GM19240 (cell line): ENCODE data around the gene TEAD4.

Experiments used
- DNase-seq: peaks from one replicate; pipeline ENCODE4 v3.0.0; 2011; ENCODE audit warnings: low spot score; ENCODE audit not compliant: insufficient read length

TEAD4 gene

DNA sequence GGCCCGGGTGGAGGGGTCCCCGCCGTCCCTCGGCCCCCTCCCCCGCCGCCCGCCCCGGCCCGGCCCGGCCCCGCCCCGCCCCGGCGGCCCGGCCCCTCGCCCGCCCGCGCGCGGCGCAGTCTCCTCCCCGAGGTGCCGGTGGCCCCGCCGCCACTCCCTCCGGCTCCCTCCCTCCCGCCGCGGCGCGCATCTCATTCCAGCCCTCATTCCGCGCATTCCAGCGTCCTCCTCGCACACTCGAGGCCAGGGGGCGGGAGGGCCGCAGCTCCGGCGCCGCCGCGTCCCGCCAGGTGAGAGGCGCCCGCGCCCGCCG lies at the start of gene TEAD4:
Gene TEAD4, plus strand, starts transcription at position 206 of the 313 bp plus-strand sequence.
- DNase-seq, result no peak

DNA sequence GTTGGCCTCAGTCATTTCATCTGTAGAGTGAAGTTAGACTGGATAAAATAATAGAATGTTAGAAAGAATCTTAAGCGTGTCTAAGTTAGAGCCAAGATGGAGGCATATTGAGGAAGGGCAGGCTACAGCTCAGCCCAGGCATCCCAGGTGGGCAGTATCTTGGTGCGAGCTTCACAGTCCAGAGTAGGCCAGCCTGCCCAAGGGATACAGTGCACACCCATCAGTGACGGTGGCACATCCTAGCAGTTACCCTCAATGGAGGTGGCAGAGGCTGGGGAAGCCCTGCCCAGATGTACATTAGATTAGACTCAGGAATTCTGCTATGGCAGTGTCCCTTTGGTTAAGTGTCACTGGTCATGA lies 47.0 kb upstream of the TEAD4 start:
- no peak for DNase-seq

DNA sequence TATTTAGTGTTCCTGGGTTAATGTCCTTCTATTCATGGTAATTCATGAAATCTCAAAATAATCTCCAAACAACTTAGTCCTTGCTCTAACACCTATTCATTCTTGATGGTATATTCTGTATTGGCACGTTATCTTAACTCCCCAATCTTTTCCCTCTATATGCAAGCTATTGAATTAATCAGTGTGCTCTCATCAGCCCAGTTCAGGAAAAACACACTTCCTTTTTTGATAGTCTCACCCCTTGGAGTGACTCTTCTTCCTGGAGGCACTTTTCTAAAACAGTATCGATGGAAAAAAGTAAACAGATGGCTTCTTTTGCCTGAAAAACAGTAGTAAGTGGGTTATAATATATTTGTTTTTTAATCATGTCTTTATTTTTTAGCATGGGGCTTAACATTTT lies 39.9 kb upstream of the TEAD4 start:
- no peak for DNase-seq

DNA sequence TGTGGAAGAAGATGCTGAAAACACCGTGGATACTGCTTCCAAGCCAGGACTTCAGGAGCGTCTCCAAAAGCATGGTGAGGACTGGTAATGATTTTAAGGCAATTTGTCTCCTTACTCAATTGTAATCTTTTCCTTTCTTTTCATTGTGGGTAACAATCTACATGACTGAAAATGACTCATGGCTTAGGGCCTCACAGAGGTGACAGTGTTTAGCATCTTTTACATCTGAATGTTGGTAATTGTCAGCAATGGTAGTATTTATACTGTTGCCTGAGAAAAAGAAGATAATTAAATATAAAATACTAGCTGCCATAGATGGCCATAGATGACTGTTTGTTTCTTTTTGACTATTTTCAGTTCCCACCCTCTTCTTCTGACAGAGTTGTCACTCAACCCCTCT lies 36.9 kb upstream of the TEAD4 start:
- DNase-seq, result no peak

DNA sequence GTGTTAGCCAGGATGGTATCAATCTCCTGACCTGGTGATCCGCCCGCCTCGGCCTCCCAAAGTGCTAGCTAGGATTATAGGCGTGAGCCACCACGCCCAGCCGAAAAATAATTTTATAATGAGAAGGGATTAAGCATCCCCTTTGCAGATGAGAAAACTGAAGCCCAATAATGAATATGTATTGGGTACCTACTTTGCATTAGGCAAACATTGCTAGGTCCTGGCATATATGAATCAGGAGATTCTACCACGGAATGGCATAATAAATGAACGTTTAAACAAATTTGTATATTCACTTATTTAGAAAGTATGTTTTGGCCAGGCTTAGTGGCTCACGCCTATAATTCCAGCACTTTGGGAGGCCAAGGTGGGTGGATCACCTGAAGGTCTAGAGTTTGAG lies 36.1 kb upstream of the TEAD4 start:
- no peak for DNase-seq

DNA sequence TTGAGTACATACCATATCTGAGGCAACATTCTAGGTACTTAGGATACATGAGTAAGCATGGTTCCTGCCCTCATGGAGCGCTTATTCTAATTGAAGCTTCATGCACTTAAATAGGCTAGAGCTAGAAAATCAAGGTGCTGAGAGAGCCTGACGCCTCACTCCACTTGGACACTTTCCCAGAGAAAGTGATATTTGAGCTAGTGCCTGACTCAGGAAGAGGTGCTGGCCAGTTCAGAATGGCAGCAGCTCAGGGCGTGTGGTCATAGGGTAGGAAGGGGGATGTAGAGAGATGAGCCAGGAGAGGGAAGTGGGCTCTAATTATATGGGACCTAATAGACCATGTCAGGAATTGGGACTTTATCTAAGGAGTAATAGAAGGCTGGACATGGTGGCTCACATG lies 35.2 kb upstream of the TEAD4 start:
- no peak for DNase-seq

DNA sequence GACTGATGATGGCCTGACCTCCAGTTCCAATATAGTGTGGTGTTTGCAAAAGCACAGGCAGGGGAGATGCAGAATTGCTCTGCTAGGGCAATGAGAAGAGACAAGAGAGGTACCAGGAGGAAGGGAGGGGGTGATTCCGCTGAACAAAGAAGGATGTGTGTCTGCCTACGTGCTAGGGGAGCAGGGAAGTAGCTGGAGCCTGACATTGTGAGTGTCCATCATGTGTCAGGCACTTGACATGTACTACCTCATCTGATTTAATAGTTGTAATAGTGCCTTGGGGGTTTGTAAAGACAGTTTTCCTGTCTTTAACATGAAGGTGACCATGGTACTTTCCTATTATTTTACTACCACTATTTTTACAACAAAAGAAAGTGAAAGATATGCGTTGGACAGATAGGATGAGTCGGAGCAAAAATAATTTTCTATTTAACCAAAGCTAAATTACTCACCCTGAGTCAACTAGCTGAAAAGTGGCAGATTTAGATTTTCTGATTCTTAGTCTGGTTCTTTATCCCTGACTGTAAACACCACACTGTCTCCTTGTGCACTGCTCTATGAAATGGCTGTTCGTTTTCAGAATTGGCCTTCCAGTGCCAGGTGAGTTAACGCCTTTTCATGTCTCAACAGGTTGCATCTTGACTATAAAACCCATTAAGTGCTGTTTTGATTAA lies 33.7 kb upstream of the TEAD4 start:
- no peak for DNase-seq

DNA sequence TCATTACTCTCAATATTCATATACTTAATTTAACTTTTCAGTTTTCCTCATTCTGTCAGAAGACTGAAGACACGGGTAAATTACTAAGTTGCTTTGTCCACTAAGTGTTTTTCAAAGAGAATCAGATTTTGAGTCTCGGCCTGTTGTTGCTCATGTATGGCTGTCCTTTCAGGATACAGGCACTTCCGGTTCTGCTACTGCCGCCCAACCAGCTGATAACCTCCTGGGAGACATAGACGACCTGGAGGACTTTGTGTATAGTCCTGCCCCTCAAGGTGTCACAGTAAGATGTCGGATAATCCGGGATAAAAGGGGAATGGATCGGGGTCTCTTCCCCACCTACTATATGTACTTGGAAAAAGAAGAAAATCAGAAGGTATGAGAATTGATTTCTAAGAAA lies 28.3 kb upstream of the TEAD4 start:
- no peak for DNase-seq

DNA sequence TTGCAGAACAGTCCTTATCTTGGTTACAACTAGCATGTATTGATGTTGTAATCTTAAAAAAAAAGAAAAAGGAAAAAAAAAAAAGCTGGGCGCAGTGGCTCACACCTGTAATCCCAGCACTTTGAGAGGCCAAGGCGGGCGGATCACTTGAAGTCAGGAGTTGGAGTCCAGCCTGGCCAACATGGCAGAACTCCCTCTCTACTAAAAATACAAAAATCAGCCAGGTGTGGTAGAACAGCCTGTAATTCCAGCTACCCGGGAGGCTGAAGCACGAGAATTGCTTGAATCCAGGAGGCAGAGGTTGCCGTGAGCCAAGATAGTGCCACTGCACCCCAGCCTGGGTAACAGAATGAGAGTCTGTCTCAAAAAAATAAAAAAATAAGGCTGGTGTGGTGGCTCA lies 25.6 kb upstream of the TEAD4 start:
- no peak for DNase-seq

DNA sequence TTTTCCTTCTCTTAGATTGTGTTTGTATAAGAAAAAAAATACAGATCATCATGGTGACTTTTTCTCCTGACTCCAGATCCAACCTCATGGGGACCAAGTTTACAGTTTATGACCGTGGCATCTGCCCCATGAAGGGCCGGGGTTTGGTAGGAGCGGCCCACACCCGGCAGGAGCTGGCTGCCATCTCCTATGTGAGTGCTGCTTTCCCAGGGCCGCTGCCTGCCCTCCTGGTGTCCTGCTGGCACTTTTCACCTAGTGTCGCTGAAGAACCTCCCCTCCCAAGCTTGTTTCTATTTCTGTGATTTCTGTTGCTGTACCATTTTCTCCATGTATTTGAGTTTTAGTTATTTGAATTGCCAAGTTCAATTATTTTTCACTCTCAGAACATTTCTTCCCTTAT lies 24.8 kb upstream of the TEAD4 start:
- no peak for DNase-seq

DNA sequence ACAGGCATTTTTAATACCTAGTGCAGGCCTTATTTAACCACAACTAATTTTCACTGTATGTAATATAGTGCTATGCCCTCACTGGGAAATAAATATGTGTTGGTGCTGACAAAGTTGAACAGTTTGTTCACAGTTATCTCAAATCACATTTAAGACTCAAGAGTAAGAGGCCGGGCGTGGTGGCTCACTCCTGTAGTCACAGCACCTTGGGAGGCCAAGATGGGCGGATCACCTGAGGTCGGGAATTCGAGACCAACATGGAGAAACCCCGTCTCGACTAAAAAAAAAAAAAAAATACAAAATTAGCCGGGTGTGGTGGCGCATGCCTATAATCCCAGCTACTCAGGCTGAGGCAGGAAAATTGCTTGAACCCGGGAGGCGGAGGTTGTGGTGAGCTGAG lies 22.9 kb upstream of the TEAD4 start:
- no peak for DNase-seq

DNA sequence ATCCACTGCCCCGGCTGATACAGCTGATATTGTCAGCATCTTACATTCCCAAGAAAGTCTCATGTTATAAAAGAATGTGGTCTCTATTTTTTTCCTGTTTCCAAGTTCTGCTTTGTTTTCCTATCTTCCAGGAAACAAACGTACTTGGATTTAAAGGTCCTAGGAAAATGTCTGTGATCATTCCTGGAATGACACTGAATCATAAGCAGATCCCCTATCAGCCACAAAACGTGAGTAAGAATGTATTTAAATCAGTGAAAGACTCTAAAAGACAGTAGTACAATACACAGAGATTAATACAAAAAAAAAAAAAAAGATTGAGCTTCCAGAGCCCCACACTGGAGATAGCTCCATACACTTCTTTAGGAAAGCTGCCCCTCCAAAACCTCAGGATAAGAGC lies 21.7 kb upstream of the TEAD4 start:
- no peak for DNase-seq

DNA sequence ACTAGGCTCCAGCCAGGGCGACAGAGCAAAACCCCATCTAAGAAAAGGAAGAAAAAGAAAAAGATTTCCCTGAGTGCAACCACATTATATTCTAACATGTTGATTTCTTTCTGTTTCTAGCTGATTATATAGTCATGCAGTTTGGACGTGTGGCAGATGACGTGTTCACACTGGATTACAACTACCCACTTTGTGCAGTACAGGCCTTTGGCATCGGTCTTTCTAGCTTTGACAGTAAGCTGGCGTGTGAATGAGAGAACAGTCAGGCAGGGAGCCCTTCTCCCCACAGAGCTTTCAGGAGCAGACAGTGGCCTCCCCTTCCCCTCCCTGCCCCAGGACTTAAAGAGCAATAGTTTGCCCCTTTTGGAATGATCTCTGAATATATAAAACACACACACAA lies 20.0 kb upstream of the TEAD4 start:
- no peak for DNase-seq

DNA sequence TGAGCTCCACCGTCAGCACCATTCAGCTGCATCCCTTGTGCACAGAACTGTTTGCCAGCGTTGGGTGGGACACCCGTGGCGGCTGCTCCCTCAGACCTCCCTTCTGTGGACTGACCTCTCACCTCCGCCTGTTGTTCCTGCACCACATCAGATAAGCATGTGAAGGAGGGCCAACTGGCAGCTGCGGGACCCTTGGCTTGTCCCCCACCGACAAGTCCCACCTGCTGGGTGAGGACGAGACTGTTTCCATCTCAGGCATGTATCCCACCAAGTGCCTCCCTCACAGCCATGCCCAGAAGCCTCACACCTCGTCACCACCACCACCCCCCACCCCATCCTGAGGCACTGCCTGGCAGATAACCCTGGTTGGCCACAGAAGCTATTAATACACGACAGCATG lies 18.6 kb upstream of the TEAD4 start:
- DNase-seq, result no peak

DNA sequence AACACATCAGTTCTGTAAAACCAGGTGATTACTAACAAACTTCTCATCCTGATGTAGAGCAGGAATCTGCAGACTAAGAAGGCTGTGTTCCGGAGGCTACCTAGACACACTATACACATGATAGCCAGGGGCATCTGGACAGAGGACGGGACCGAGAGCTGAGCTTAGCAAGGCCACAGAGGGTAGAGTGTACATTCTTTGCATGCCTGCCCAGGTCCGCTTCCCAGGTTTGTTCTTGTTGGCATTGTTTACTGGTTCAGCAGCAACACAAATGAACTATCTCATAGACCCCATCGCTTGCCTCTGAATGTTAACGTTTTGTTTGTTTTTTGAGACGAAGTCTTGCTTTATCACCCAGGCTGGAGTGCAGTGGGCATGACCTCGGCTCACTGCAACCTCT lies 17.7 kb upstream of the TEAD4 start:
- no peak for DNase-seq

DNA sequence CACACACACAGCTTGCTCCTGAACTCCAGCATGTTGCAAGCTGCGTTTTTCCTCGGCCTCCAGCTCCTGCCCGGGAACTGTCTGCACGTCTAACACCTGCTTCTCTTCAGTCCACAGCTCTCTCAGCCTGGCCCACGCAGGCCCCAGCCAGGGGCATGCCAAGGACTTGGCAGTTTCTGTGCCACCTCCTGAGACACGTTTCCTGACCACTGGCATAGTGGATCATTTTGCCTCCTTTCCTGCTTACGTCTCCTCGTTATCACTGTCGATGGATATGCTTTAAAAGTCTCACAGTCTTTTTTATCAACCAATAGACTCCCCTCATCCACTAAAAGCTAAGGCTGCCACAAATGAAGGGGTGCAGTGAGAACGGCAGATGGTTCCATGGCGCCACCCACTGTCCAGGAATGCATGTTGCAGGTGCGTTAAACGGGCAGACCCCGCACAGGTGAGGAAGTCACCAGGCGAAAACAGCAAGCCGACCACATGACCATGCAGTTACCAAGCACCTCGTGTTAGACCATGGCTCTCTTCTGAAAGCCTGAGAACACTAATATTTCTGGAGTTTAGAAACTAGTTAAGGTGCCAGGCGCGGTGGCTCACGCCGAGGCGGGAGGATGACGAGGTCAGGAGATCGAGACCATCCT lies 14.7 kb upstream of the TEAD4 start:
- no peak for DNase-seq

DNA sequence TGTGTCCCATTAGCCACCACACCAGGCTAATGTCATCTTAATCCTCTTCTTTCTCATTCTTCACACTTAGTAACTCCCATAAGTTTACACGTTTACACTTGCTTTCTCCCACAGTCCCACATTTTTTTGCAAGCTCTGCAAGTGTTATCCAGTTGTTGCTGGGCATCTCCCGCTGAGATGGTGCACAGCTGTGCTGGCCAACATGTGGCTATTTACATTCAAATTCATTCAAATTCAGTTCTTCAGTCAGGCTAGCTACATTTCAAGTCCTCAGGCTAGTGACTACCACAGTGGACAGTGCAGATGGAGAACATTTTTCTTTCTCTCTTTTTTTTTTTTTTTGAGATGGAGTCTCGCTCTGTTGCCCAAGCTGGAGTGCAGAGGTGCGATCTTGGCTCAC lies 9.8 kb upstream of the TEAD4 start:
- DNase-seq, result no peak

DNA sequence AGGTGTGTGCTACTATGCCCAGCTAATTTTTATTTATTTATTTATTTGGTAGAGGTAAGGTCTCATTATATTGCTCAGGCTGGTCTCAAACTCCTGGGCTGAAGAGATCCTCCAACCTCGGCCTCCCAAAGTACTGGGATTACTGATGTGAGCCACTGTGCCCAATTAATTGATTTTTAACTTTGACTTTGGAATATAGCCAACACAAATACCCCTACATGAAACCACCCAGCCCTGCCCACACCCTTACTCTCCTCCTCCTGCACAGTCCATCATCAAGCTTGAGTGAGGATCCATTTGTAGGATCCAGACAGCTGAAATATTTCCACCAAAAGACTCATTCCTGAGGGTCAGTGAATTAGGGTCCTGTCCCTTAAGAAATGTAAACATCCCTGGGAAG lies 3.3 kb upstream of the TEAD4 start:
- no peak for DNase-seq

DNA sequence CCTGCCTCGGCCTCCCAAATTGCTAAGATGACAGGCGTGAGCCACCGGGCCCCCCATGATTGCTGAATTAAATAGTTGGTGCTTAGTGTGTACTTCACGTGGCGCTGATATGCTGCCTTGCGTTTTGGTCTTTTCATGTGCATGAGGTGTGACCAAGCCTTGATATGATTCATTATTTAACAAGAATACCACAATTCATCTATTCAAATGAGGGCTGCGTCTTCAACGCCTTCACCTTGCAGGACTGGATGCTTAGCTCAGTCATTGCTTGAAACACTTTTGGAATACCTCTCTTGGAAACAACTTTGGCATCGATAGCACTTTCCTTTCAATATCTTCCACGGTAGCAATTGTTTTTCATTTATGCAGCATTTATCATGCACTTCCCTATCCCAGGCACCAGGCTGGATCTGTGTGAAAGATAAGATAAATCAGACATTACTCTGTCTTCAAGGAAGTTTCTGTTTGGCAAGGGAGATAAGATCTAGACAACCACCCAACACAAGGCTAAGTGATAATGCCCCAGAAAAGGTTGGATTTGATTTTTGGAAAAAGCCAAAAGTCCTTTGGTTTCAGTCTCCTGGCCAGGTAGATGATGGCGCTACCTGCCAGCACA lies 1.3 kb upstream of the TEAD4 start:
- DNase-seq, result no peak

DNA sequence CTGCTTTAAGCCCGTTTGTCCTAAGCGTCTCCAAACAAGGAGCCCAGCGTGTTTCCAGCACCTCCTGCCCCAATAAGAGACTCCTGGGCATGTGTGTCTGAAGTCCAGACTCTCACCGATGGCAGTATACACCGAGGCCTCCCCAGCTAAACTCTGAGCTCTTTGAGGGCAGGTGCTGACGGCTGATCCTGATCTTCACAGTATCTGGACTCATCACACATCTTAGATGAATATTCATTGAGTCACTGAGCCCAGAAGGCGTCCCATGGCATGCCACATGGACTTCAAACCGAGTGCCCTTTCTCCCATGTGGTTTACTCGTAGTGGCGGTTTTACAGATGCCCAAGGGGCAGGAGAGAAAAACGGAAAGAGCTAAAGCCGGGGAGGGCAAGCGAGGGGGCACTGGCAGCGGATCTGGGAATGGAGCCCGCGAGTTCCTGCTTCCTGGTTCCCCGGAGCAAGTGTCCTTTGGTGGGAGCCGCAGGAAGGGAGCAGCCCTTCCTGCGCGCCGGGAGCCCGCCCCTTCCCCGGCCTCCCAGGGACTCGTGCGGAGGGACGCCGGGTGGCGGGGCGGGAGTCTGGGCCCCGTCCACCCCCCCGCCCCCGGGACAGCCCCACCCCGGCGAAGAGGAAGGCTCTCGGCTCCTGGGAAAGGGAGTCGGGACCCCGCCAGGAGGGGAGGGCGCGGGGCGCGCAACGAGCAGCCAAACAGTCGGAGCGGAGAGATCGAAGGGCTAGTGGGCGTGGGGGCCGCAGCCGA lies 585 bp upstream of the TEAD4 start:
- DNase-seq, result no peak

DNA sequence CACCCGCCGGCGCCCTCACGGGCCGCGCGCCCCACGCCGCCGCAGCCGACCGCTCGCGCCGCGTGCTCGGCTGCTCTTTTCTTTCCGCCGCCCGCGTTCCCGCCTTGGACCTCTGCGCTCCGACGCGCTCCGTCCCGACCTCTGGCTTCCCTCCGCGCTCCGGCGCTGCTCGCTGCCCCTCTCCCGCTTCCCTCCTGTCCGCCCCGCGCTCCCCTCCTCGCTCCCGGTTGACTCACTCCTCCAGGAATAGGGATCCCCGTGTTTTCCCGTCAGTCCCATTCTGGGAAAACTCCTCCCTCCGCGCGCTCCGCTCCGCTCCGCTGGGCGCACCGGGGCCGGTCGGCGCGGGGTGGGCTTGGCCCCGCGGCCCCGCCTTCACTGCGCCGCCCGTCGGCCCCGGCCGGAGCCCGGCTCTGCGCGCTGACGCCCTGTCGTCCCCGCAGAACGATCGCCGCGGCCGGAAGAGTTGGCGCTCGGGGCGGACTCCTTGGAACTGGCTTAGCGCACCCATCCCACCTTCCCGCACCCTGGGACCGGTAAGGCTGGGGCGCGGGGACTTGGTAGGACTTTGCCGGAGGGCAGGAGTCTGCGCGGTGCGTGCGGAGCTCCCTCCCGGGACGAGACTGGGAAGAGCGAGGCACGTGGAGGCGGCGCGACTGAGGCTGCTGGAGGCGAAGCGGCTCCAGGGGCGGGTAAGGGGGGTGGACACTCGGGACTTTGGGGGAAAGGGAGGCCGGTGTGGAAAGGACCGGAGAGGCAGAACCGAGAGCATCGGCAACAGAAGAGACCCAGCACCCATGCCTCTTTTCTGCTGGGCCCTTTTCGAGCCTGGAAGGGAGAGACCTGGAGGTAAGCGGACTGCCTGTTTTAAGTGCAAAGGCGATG lies 550 bp downstream of the TEAD4 start:
- peak; percentile 35 for DNase-seq
